Stimulated activated CD4-positive, alpha-beta T cell treated with anti-CD3 and anti-CD28 coated beads, TNF-alpha, amount 100 ng/mL, for 48 hours (primary cell): ENCODE results near the gene FAM53B.

Source experiments
- DNase-seq, 3 donors: peaks; one replicate each; pipeline ENCODE4 v3.0.0-alpha.2; 2020; ENCODE audit warnings: low read depth in 3 of 3

FAM53B gene

DNA sequence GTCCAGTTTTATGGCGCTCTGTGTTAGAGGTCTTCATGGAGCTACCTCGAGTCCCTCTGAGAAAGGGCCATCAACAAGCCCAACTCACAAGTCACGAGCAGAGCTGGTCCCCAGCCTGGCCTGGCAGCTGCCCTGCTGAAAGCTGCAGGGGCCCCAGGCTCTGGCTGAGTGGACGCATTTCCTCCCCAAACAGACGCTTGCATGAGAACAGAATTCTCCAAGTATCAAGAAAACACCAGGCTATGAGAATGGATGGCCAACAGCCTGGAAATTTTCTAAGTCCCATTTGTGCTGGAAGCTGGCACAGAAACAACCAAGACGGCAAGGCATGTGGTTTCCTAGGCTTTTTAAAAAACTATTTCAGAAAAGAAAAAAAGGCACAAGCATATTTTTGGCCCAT is 114.8 kb downstream of the FAM53B start:
- DNase-seq: no peak

DNA sequence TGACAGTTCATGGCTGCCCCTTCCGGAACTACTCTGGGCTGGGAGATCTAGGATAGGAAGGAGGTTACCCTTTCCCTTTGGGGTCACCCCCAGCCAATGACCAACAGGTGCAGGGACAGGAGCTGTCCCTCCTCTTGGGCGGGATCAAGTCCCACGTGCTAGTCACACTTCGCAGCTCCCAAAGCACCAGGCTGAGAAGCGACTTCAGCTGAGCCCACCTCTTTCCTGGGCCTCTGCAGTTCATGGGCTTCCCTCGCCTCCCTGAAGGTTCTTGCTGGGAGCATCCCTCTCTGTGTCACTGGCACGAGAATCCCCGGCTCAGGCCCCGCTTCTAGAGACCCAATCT is 115.5 kb downstream of the FAM53B start:
- DNase-seq: no peak

DNA sequence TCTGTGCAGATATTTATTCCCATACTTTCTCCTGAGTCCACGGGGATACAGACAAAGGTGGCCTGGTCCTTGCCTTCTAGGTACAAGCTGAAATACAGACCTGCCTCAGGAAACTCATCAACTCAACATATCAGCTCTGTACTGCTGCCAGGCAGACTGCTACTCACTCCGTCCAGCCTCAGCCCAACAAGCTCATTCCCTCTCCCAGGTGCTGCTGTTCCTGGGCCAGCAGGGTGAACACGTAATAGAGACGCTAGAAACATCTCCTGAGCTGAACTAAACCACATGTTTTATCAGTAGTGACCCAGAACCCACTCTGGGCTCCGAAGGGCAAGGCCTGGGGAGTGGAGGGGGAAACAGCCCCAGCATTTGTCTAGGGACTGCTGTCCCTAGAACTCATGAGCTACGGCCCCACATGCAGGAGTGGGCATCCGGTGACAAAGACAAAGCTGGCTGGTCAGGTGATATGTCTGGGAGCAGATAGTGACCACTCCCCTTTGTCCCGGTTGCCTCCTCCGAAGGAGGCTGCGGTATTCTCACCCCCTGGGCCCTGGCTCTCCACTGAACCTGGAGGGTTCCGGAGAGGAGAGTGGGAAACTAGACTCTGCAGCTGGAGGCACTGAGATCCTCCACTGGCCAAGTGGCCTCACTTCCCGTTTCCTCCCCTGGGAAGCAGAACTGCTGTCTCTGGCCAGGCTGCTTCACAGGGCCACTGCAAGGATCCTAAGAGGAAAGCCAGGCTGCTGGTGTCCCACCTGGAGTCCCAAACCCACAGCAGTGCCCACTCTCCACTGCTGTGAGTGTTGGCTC is 116.1 kb downstream of the FAM53B start:
- no peak for DNase-seq

GRCh38 chr10:124626759-124627380 is 117.3 kb downstream of the FAM53B start:
- peak in 1 of 3 donors; percentile 30 for DNase-seq

- no peak for DNase-seq
Observed at GRCh38 chr10:124625831-124626238, 118.3 kb downstream of the FAM53B start.

GRCh38 chr10:124624895-124625294 is 119.3 kb downstream of the FAM53B start:
- no peak for DNase-seq

DNA sequence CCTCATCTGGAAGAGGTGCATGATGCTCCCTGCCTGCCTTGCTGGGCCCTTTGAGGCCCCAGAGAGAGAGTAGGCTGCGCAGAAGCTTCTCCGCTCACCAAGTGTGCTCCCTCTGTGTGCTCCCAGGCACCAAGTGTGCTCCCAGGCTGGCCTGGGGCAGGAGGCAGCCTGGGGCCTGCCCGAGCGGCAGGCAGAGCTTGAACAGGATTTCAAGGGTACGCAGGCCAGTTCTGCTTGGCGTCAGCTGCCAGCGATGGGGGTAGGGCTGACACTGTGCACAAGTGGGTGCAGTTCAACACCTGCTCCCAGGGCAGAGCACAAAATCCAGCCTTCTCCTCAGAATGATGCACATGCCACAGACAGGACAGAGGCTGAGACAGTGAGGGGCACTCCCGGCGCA is 119.7 kb downstream of the FAM53B start:
- no peak for DNase-seq

- DNase-seq: no peak
Observed at GRCh38 chr10:124624006-124624405, 120.2 kb downstream of the FAM53B start.

GRCh38 chr10:124622866-124623536 is 121.2 kb downstream of the FAM53B start:
- DNase-seq: no peak

DNA sequence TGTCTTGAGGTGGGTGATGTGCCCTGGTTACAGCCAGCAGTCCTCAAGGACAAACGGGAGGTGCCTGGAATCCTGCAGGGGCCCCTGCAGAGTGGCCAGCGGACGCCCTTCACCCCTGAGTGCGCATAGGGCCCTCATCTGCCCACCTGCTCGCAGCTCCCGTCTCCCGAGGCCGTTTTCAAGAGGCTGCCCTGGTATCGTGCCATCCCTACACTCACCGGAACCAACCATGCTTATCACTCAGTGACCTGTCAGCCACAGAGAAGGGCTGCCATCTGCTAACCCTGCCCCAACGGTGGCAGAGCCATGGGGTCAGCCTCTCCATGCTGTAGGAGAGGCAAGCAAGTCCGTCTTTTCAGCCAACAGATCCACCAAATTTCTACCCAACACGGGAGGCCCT is 122.0 kb downstream of the FAM53B start:
- no peak for DNase-seq

DNA sequence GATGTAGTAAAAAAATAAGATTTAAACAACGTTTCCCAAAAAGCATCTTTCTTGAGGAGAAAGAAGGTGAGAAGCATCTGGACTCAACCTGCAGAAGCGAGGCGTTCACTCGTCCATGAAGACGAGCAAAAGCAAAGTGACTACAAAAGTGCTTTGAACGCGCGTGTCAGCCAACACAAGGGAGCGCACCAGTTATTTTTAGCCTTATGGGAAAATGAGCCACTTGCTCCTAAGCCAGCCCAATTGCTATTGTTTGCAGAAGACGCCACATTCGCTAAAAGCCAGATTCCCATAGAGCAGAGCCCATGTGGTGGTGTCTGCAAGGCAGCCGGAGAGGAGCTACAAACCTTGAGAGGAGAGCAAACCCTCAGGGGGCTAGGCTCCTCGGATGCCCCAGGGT is 122.5 kb downstream of the FAM53B start:
- DNase-seq: no peak

DNA sequence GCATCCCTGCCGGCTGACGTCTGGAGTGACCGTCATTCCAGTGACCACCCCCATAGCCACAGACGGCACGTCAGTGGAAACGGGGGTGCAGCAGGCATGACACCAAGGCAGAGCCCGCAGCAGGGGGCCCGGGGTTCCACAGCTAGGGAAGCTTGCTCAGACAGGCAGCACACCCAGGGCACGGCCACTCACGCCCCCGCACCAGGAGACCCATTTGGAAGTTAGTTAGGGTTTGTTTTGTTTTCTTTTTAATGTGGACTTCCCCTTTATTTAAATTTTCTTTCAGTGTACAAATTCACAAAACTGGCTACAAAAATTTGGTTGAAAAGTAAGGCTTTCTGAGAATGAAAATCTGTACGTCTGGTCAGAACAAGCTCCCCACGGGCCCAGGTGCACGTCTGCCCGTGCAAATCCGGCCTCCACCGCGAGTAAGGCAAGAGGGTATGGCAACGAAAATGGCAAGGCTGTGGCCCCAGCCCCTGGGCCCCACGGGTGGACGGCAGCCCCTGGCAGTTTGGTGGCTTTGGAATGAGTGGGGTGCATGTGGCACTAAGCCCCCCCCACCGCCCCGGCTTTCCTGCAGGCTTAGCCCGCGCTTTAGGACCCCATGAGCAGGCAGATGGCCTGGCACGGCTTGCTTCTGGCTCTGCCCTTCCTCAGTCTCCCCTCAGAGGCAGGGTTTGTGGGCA is 124.2 kb downstream of the FAM53B start:
- no peak for DNase-seq

DNA sequence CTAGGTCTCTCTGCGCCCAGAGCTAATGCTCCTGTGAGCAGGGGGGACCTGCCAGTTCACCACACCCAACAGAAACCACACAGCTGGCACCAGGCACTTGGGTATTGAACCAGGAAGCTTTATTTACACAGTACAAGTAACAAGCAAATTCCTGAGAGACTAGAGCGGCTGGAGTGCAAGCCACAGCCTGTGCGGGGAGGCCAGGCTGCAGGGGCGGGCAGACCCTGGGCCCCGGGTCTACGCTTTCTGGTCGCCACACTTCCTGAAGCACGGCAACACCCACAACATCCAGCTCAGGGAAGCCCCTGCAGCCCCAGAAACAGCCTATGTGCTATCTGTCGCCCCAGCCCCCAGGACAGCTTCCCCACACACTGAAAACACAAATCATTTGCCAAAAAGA is 125.0 kb downstream of the FAM53B start:
- no peak for DNase-seq

GRCh38 chr10:124618470-124619073 is 125.6 kb downstream of the FAM53B start:
- no peak for DNase-seq

GRCh38 chr10:124616836-124617130 is 127.4 kb downstream of the FAM53B start:
- no peak for DNase-seq

DNA sequence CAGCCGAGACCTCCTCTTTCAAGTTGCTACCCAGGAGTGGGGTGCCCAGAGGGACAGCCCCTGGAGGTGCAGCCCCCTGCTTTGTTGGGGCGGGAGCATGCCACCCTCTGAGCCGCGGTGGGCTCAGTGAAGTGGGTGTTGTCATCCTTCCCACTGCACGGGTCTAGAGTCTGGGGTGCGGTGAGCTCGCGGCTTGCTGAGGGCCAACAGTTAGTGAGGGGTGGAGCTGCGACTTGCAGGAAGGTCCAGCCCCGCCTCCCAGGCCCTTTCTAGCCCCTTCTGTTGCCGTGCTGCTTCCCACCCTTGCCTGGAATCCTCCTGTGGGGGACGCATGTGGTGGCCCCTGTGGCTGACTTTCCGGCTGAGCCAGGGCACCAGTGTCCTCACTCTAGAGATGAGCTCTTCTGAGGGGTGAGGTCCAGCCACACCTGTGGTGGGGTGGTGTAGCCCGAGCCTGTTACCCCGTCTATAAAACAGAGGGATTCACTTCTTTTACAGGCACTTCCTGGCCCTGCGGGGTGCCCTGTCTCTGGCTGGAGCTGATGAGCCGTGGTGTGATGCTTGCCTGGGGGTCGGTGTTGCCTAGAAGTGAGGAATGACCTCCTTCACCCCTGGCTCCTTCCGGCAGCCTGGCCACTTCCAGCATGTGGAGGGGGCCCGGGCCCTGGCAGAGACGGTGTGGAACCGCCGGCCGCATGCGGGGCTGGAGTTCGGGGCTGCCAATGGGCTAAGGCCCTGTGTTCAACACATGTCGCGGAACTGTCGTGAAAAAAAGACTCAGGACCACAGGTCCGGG is 127.9 kb downstream of the FAM53B start:
- DNase-seq: no peak

- no peak for DNase-seq
Observed at GRCh38 chr10:124615259-124615658, 128.9 kb downstream of the FAM53B start.

DNA sequence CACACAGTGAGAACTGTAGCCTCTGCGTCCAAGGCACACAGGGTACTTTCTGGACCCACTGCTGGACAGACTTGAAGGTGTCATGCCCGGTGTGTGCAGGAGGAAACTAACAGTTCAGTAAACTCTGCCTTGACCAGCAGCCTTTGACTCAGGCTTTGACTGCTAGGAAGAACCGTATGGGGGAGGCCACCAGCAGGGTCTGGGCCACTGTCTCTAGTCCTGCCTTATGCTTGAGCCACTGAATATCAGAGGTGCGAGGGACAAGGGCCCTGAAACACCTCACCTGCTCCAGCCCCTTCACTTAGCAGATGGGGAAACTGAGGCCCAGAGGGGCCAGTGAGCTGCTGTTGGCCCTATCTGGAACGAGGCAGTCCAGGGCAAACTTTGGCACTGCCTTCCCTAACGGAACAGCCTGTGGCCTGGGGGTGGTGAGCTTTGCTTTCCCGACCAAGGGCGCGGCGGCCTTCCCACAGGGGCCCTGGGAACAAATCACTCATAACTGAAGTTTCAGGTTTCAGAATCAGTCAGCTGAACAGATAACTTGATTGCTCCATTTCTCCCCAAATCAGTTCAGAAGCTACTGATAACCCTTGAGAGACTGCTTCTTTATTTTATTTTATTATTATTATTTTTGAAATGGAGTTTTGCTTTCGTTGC is 130.0 kb downstream of the FAM53B start:
- DNase-seq: peak; percentile 44 to 51 (median 48)

GRCh38 chr10:124612611-124613498 is 131.3 kb downstream of the FAM53B start:
- DNase-seq: no peak

DNA sequence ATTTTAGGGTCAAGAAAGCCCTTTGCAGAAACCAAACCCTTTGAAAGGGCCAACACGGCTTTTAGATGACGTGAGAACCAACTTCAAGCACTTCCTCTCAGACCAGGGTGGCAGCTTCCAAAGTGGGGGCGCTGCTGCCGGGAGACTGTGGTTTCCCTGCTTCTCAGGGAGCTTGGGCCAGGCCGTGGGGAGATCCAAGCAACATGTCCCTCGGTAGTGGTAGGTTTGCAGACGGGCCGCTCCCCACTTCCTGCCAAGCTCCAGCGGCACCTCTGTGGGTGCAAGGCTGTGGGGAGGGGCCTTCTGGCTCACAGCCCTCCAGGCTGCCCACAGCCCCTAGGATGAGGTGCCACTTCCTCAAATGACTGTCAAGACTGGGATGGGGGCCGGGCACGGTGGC is 132.4 kb downstream of the FAM53B start:
- no peak for DNase-seq
